ENCODE results near the gene TBXAS1.

DNA sequence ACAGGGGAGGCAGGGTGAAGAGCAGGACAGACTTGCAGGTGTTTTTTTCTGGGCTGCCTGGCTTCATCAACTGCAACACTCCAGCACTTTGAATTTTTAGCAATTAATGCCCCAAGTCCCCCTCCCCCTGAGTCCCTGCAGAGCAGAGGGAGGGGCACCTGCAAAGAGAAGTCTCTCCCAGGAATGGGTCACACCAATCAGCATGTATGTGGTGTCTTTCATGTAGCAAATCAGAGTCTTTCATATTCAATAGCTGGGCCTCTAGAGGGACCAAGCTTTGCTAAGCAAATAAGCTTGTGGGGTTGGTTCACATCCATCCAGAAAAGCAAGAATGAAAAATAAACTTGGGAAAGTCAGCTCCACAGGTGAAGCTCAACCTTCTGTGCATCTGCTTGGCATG is 143.0 kb downstream of the TBXAS1 start:
- TF ChIP-seq, protein P1, sequence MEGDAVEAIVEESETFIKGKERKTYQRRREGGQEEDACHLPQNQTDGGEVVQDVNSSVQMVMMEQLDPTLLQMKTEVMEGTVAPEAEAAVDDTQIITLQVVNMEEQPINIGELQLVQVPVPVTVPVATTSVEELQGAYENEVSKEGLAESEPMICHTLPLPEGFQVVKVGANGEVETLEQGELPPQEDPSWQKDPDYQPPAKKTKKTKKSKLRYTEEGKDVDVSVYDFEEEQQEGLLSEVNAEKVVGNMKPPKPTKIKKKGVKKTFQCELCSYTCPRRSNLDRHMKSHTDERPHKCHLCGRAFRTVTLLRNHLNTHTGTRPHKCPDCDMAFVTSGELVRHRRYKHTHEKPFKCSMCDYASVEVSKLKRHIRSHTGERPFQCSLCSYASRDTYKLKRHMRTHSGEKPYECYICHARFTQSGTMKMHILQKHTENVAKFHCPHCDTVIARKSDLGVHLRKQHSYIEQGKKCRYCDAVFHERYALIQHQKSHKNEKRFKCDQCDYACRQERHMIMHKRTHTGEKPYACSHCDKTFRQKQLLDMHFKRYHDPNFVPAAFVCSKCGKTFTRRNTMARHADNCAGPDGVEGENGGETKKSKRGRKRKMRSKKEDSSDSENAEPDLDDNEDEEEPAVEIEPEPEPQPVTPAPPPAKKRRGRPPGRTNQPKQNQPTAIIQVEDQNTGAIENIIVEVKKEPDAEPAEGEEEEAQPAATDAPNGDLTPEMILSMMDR (conservative IDR thresholded peaks at IDR 0.05; ENCODE audit: low read length): no peak
- no peak for TF ChIP-seq EZH2phosphoT487 (IDR thresholded peaks at IDR 0.05; ENCODE audit: borderline replicate concordance, low read depth, low read length)
